Body of pancreas (tissue), 4 donors: ENCODE results near the gene SLC2A5.

ENCODE experiments used
- CTCF ChIP-seq, 7 experiments: fragments of 450-650 bp in 4 of 7; fragments of 200-600 bp in 3 of 7; sonication (generic) in 3 of 7; IDR thresholded peaks; one replicate each; pipeline ENCODE4 v1.5.1; 2016 to 2019; ENCODE audit warnings: antibody characterized with exemption in 7 of 7
- POLR2A ChIP-seq, 3 donors: fragments of 450-650 bp; IDR thresholded peaks; one replicate each; pipeline ENCODE4 v1.6.1; 2016; ENCODE audit warnings: antibody characterized with exemption in 3 of 3, mild to moderate bottlenecking in 2 of 3

GRCh38 chr1:9010781-9011323 is 58.6 kb downstream of the SLC2A5 start:
- no peak for TF ChIP-seq CTCF (IDR thresholded peaks at IDR 0.05)
- no peak for TF ChIP-seq POLR2A (IDR thresholded peaks at IDR 0.05)
